ENCODE data around the gene NDUFB8. TPM values are rescaled to one million over a fixed set of nuclear protein-coding genes. Genes with fewer than 3 reads are reported as not detected.

The NDUFB8 gene
- total RNA-seq, 1 experiment from 2014 or later, result 297 TPM

GRCh38 chr10:100481462-100482081, 48.1 kb downstream of the NDUFB8 start:
- no TSS peak for BruUV-seq (replicated peaks)
- Histone ChIP-seq H3K4me3 (ENCODE audit: low read depth, low read length, poor library complexity, severe bottlenecking) (peak overlapping the region; percentile 49), H3K4me1 (ENCODE audit: insufficient read depth, low read length, poor library complexity, severe bottlenecking) (peaks cover 4% of the 10 kb centered on the region), H3K9me3 (ENCODE audit: low read depth, low read length, poor library complexity, severe bottlenecking) (no peaks in the 10 kb centered on the region), H3K27me3 (replicated peaks; ENCODE audit: insufficient read depth, low read depth, low read length, poor library complexity) (peaks cover 42% of the 10 kb centered on the region), H3K36me3 (ENCODE audit: insufficient read depth, low read length, poor library complexity, severe bottlenecking) (no peaks in the 10 kb centered on the region), H3K27ac (ENCODE audit: low read depth, low read length, poor library complexity, severe bottlenecking) (no peak overlapping the region)
- intact Hi-C loops (cut with micrococcal nuclease; ENCODE audit: unreplicated experiment), result no loop called here
- TF ChIP-seq CTCF (conservative IDR thresholded peaks at IDR 0.05; ENCODE audit: low read depth, low read length) (no peak), EZH2 (IDR thresholded peaks at IDR 0.05; ENCODE audit: borderline replicate concordance, low read depth, low read length, poor library complexity, severe bottlenecking) (no peak)
- ChIA-PET CTCF (interaction anchor here (0.6 to 2.2 kb wide), 5 partner anchors 23 to 128 kb away, joined by 3 to 11 read pairs (median 4); no protein-coding TSS in a partner anchor), POLR2A (ENCODE audit: low non-redundant PET) (interaction anchor here (0.7 kb wide), 1 partner anchor 109 kb away, joined by 4 read pairs; no protein-coding TSS in a partner anchor)
- DNase-seq (ENCODE audit: low spot score), result peak; percentile 91

- H3K36me3 ChIP-seq (ENCODE audit: insufficient read depth, low read length, poor library complexity, severe bottlenecking), result no peaks in the 10 kb centered on the region
- H3K27me3 ChIP-seq (replicated peaks; ENCODE audit: insufficient read depth, low read depth, low read length, poor library complexity), result peaks cover 42% of the 10 kb centered on the region
- no peak overlapping the region for H3K27ac ChIP-seq (ENCODE audit: low read depth, low read length, poor library complexity, severe bottlenecking)
- intact Hi-C loops (cut with micrococcal nuclease; ENCODE audit: unreplicated experiment), result no loop called here
- TF ChIP-seq EZH2 (IDR thresholded peaks at IDR 0.05; ENCODE audit: borderline replicate concordance, low read depth, low read length, poor library complexity, severe bottlenecking), result no peak
- TF ChIP-seq CTCF (conservative IDR thresholded peaks at IDR 0.05; ENCODE audit: low read depth, low read length), result no peak
- no TSS peak for BruUV-seq (replicated peaks)
- ChIA-PET CTCF (no interaction called here), POLR2A (ENCODE audit: low non-redundant PET) (no interaction called here)
- peaks cover 4% of the 10 kb centered on the region for H3K4me1 ChIP-seq (ENCODE audit: insufficient read depth, low read length, poor library complexity, severe bottlenecking)
- DNase-seq (ENCODE audit: low spot score), result no peak
- no peak overlapping the region for H3K4me3 ChIP-seq (ENCODE audit: low read depth, low read length, poor library complexity, severe bottlenecking)
- H3K9me3 ChIP-seq (ENCODE audit: low read depth, low read length, poor library complexity, severe bottlenecking), result no peaks in the 10 kb centered on the region
Observed at GRCh38 chr10:100480002-100480401, 49.7 kb downstream of the NDUFB8 start.

- Histone ChIP-seq H3K4me1 (ENCODE audit: insufficient read depth, low read length, poor library complexity, severe bottlenecking) (peaks cover 4% of the 10 kb centered on the region), H3K9me3 (ENCODE audit: low read depth, low read length, poor library complexity, severe bottlenecking) (no peaks in the 10 kb centered on the region), H3K27ac (ENCODE audit: low read depth, low read length, poor library complexity, severe bottlenecking) (no peak overlapping the region), H3K27me3 (replicated peaks; ENCODE audit: insufficient read depth, low read depth, low read length, poor library complexity) (peaks cover 42% of the 10 kb centered on the region), H3K36me3 (ENCODE audit: insufficient read depth, low read length, poor library complexity, severe bottlenecking) (no peaks in the 10 kb centered on the region), H3K4me3 (ENCODE audit: low read depth, low read length, poor library complexity, severe bottlenecking) (no peak overlapping the region)
- no peak for DNase-seq (ENCODE audit: low spot score)
- ChIA-PET POLR2A (ENCODE audit: low non-redundant PET) (no interaction called here), CTCF (no interaction called here)
- no TSS peak for BruUV-seq (replicated peaks)
- intact Hi-C loops (cut with micrococcal nuclease; ENCODE audit: unreplicated experiment), result no loop called here
- TF ChIP-seq CTCF (conservative IDR thresholded peaks at IDR 0.05; ENCODE audit: low read depth, low read length), result no peak
- no peak for TF ChIP-seq EZH2 (IDR thresholded peaks at IDR 0.05; ENCODE audit: borderline replicate concordance, low read depth, low read length, poor library complexity, severe bottlenecking)
Observed at GRCh38 chr10:100479037-100479436, 50.6 kb downstream of the NDUFB8 start.
